Measurements from ENCODE around the gene PARD3B. TPM values are rescaled to one million over a fixed set of nuclear protein-coding genes. Genes with fewer than 3 reads are reported as not detected.
"Not testable (repeated sequence)": the region's sequence is repeated elsewhere in the genome, so short reads cannot be mapped to it uniquely, and the experiment has no call there.

PARD3B gene
- total and polyA plus RNA-seq, 10 of the 15 experiments (the other 5 are each of a cell fraction or from before 2014, with no cell fraction given), result 0.01 to 0.54 (median 0.07) TPM; not detected in 7

DNA sequence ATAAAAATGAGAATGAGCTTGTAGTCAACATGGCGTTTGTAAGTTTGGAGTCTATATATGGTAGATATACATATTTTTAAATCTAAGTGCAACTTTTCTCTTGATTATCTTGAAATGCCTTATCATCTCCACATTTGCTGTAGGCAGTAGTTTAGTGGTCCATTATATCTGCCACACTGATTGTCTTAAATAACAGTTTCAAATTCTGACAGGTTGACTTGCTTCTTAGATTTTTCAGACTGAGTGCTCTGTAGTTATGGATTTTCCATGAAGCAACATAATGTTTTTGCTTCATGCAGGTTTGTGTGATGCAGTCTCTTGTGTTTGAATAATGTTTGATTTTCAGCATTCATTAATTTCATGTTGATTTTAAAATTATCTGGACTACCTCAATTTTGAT lies 12.3 kb downstream of the PARD3B start:
- Histone ChIP-seq H2AFZ (ENCODE audit: control insufficient read depth, low read depth, low read length) (no peak overlapping the region), H3K27me3 (replicated peaks in 1 of 2; ENCODE audit: control insufficient read depth in 2 of 2, insufficient read depth in 2 of 2, low read length in 1 of 2) (no peaks in the 10 kb centered on the region), H3K4me3 (no peak overlapping the region), H3K9me3 (replicated peaks; ENCODE audit: control insufficient read depth, insufficient read depth, low read length) (no peaks in the 10 kb centered on the region), H4K20me1 (ENCODE audit: control insufficient read depth, insufficient read depth) (no peaks in the 10 kb centered on the region), H3K9ac (ENCODE audit: control insufficient read depth, insufficient read depth, low read length) (no peak overlapping the region), H3K27ac (ENCODE audit: control insufficient read depth, insufficient read depth) (no peak overlapping the region), H3K4me1 (ENCODE audit: control insufficient read depth, insufficient read depth, low read length) (no peaks in the 10 kb centered on the region), H3K79me2 (ENCODE audit: control insufficient read depth, insufficient read depth, low read length) (no peaks in the 10 kb centered on the region), H3K36me3 (ENCODE audit: control insufficient read depth in 2 of 2, insufficient read depth in 2 of 2, low read length in 1 of 2) (no peaks in the 10 kb centered on the region), H3K4me2 (ENCODE audit: control insufficient read depth, insufficient read depth) (no peak overlapping the region)
- SMC1A ChIA-PET (ENCODE audit: uncharacterized antibody, unreplicated experiment), result no interaction called here
- no TSS peak for BruUV-seq (replicated peaks)
- intact Hi-C loops (cut with micrococcal nuclease; ENCODE audit: unreplicated experiment), result no loop called here
- RAD21 ChIA-PET (ENCODE audit: unreplicated experiment), result no interaction called here
- in situ Hi-C loops (cut with MboI), result no loop called here
- 0% methylated on average over 1 of the region's 1 CpG for WGBS (ENCODE audit: insufficient coverage, insufficient replicate concordance, low lambda C conversion rate, missing lambda C conversion rate)
- DNase-seq (ENCODE audit: low read depth, low spot score) (no peak), FAIRE-seq (no peak), ATAC-seq (no peak)
- CTCF ChIA-PET, result no interaction called here
- POLR2A ChIA-PET, result no interaction called here
- TF ChIP-seq TCF12 (IDR thresholded peaks at IDR 0.05; ENCODE audit: low read depth, low read length) (no peak), ZNF622 (IDR thresholded peaks at IDR 0.05) (no peak), SP1 (IDR thresholded peaks at IDR 0.05; ENCODE audit: low read depth, low read length) (no peak), MTA3 (IDR thresholded peaks at IDR 0.05; ENCODE audit: borderline replicate concordance, low read length) (no peak), ZNF207 (IDR thresholded peaks at IDR 0.05; ENCODE audit: borderline replicate concordance) (no peak), NFYB (IDR thresholded peaks at IDR 0.05; ENCODE audit: insufficient read depth, low read depth, low read length) (no peak), BCL11A (IDR thresholded peaks at IDR 0.05; ENCODE audit: low read depth, low read length) (no peak), GABPA (IDR thresholded peaks at IDR 0.05; ENCODE audit: low read depth) (no peak), DPF2 (IDR thresholded peaks at IDR 0.05) (no peak), IRF4 (IDR thresholded peaks at IDR 0.05; ENCODE audit: low read depth, low read length) (no peak), KAT2A (conservative IDR thresholded peaks at IDR 0.05; ENCODE audit: control insufficient read depth, low read depth, low read length) (no peak), CBX3 (IDR thresholded peaks at IDR 0.05; ENCODE audit: borderline replicate concordance, low read depth) (no peak), RAD51 (IDR thresholded peaks at IDR 0.05) (no peak), RFX5 (IDR thresholded peaks at IDR 0.05; ENCODE audit: low read depth, low read length) (no peak), SMAD5 (IDR thresholded peaks at IDR 0.05; ENCODE audit: low read depth) (no peak), BMI1 (IDR thresholded peaks at IDR 0.05; ENCODE audit: borderline replicate concordance) (no peak)
- TF ChIP-seq, protein P1, sequence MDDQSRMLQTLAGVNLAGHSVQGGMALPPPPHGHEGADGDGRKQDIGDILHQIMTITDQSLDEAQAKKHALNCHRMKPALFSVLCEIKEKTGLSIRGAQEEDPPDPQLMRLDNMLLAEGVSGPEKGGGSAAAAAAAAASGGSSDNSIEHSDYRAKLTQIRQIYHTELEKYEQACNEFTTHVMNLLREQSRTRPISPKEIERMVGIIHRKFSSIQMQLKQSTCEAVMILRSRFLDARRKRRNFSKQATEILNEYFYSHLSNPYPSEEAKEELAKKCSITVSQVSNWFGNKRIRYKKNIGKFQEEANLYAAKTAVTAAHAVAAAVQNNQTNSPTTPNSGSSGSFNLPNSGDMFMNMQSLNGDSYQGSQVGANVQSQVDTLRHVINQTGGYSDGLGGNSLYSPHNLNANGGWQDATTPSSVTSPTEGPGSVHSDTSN (IDR thresholded peaks at IDR 0.05; ENCODE audit: insufficient replicate concordance, low read depth, low read length), result no peak
- TF ChIP-seq, protein P2, sequence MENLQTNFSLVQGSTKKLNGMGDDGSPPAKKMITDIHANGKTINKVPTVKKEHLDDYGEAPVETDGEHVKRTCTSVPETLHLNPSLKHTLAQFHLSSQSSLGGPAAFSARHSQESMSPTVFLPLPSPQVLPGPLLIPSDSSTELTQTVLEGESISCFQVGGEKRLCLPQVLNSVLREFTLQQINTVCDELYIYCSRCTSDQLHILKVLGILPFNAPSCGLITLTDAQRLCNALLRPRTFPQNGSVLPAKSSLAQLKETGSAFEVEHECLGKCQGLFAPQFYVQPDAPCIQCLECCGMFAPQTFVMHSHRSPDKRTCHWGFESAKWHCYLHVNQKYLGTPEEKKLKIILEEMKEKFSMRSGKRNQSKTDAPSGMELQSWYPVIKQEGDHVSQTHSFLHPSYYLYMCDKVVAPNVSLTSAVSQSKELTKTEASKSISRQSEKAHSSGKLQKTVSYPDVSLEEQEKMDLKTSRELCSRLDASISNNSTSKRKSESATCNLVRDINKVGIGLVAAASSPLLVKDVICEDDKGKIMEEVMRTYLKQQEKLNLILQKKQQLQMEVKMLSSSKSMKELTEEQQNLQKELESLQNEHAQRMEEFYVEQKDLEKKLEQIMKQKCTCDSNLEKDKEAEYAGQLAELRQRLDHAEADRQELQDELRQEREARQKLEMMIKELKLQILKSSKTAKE (IDR thresholded peaks at IDR 0.05; ENCODE audit: low read depth, poor library complexity, severe bottlenecking), result no peak

DNA sequence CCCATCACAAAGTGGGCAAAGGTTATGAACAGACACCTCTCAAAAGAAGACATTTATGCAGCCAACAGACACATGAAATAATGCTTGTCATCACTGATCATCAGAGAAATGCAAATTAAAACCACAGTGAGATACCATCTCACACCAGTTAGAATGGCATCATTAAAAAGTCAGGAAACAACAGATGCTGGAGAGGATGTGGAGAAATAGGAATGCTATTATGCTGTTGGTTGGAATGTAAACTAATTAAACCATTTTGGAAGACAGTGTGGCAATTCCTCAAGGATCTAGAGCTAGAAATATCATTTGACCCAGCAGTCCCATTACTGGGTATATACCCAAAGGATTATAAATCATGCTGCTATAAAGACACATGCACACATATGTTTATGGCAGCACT lies 14.1 kb downstream of the PARD3B start:
- BruUV-seq (replicated peaks); in situ Hi-C loops (cut with MboI); POLR2A ChIA-PET; H3K27ac ChIP-seq (ENCODE audit: control insufficient read depth, insufficient read depth); intact Hi-C loops (cut with micrococcal nuclease; ENCODE audit: unreplicated experiment); H3K4me1 ChIP-seq (ENCODE audit: control insufficient read depth, insufficient read depth, low read length); H3K9me3 ChIP-seq (replicated peaks; ENCODE audit: control insufficient read depth, insufficient read depth, low read length); SMC1A ChIA-PET (ENCODE audit: uncharacterized antibody, unreplicated experiment); H3K79me2 ChIP-seq (ENCODE audit: control insufficient read depth, insufficient read depth, low read length); FAIRE-seq; RAD21 ChIA-PET (ENCODE audit: unreplicated experiment); H3K4me2 ChIP-seq (ENCODE audit: control insufficient read depth, insufficient read depth); H2AFZ ChIP-seq (ENCODE audit: control insufficient read depth, low read depth, low read length); ATAC-seq; DNase-seq (ENCODE audit: low read depth, low spot score); CTCF ChIA-PET; H3K4me3 ChIP-seq; H3K27me3 ChIP-seq (replicated peaks in 1 of 2; ENCODE audit: control insufficient read depth in 2 of 2, insufficient read depth in 2 of 2, low read length in 1 of 2); H3K9ac ChIP-seq (ENCODE audit: control insufficient read depth, insufficient read depth, low read length); H3K36me3 ChIP-seq (ENCODE audit: control insufficient read depth in 2 of 2, insufficient read depth in 2 of 2, low read length in 1 of 2); H4K20me1 ChIP-seq (ENCODE audit: control insufficient read depth, insufficient read depth): not testable (repeated sequence)
